Esophagus muscularis mucosa (tissue), 4 donors: ENCODE data around the gene MEGF6. TPM values are rescaled to one million over a fixed set of nuclear protein-coding genes. Genes with fewer than 3 reads are reported as not detected.

Experiments
- DNase-seq: peaks from one replicate; pipeline ENCODE4 v3.0.0-alpha.2; 2017; ENCODE audit errors: extremely low spot score
- H3K27ac ChIP-seq, 4 donors: fragments of 200-600 bp; sonication (generic); replicated peaks in 1 of 4; 1 replicate in 3 of 4; 2 replicates in 1 of 4; pipeline ENCODE4 v1.5.1; 2016 to 2019; ENCODE audit warnings: mild to moderate bottlenecking in 1 of 4
- H3K27me3 ChIP-seq, 4 donors: fragments of 200-600 bp; sonication (generic); one replicate each; pipeline versions ENCODE4 v1.5.1 to v1.6.0; 2016 to 2019
- H3K36me3 ChIP-seq, 4 donors: fragments of 200-600 bp; sonication (generic); one replicate each; pipeline ENCODE4 v1.5.1; 2016 to 2019
- H3K4me1 ChIP-seq, 4 donors: fragments of 200-600 bp; sonication (generic); one replicate each; pipeline ENCODE4 v1.5.1; 2016 to 2019
- H3K4me3 ChIP-seq, 4 donors: fragments of 200-600 bp; sonication (generic); 1 replicate in 2 of 4; 2 replicates in 2 of 4; pipeline ENCODE4 v1.5.1; 2016 to 2019; ENCODE audit warnings: mild to moderate bottlenecking in 4 of 4, moderate library complexity in 1 of 4
- H3K9me3 ChIP-seq, 4 donors: fragments of 200-600 bp; sonication (generic); 1 replicate in 3 of 4; 2 replicates in 1 of 4; pipeline ENCODE4 v1.5.1; 2016 to 2019
- CTCF ChIP-seq, 3 experiments: fragments of 200-600 bp in 2 of 3; fragments of 450-650 bp in 1 of 3; sonication (generic) in 2 of 3; IDR thresholded peaks; one replicate each; pipeline ENCODE4 v1.5.1; 2017 to 2019; ENCODE audit warnings: antibody characterized with exemption in 3 of 3, mild to moderate bottlenecking in 2 of 3, moderate library complexity in 1 of 3
- EP300 ChIP-seq: sonication (generic); formaldehyde crosslinking; IDR thresholded peaks from one replicate; pipeline ENCODE4 v1.6.1; 2017; ENCODE audit warnings: antibody characterized with exemption
- POLR2A ChIP-seq: fragments of 450-650 bp; IDR thresholded peaks from one replicate; pipeline ENCODE4 v1.6.1; 2017; ENCODE audit warnings: antibody characterized with exemption, moderate library complexity, mild to moderate bottlenecking, low read depth
- POLR2AphosphoS5 ChIP-seq, 2 donors: sonication (generic); formaldehyde crosslinking; IDR thresholded peaks; one replicate each; pipeline ENCODE4 v1.6.1; 2017; ENCODE audit warnings: antibody characterized with exemption in 2 of 2
- WGBS: methylation state at CpG from one replicate; pipeline ENCODE4 v1.1.5; 2018; 5-methylcytosine and 5-hydroxymethylcytosine counted together
- intact Hi-C: fragments of 100-400 bp; cut with DNase I; formaldehyde crosslinking; loops from one replicate; pipeline ENCODE4 v1.15.1; 2023
- total RNA-seq, 4 donors: library from RNA; depleted of rRNA; stranded (reverse); fragments of >200 nt; gene quantifications; one replicate each; pipeline versions ENCODE4 v1.1.0 to v1.2.1, GENCODE V29; 2016

The MEGF6 gene
- total RNA-seq, 4 donors from 2014 or later, result 9.3 to 18.1 (median 12.7) TPM

- TF ChIP-seq CTCF (IDR thresholded peaks at IDR 0.05) (no peak), EP300 (no peak), POLR2AphosphoS5 (IDR thresholded peaks at IDR 0.05) (no peak), POLR2A (no peak)
- Histone ChIP-seq H3K27ac (no peak overlapping the region), H3K36me3 (no peaks in the 10 kb centered on the region), H3K9me3 (no peaks in the 10 kb centered on the region), H3K4me1 (peaks cover under 1 to 7% (median 3%) of the 10 kb centered on the region in 4 donors), H3K27me3 (peaks cover 0 to 74% (median 22%) of the 10 kb centered on the region in 4 donors), H3K4me3 (no peak overlapping the region)
- WGBS, result 77% methylated on average over 26 of the region's 26 CpGs
- intact Hi-C loops, result no loop called here
- DNase-seq, result no peak
Observed at GRCh38 chr1:3657578-3658230, 46.4 kb upstream of the MEGF6 start.

- intact Hi-C loops, result no loop called here
- no peak for DNase-seq
- peaks cover 4 to 13% (median 9%) of the 10 kb centered on the region in 4 donors for H3K4me1 ChIP-seq
- H3K27ac ChIP-seq, result no peak overlapping the region
- peaks cover 0 to 74% (median 27%) of the 10 kb centered on the region in 4 donors for H3K27me3 ChIP-seq
- no peaks in the 10 kb centered on the region for H3K9me3 ChIP-seq
- TF ChIP-seq POLR2AphosphoS5 (IDR thresholded peaks at IDR 0.05) (no peak), EP300 (no peak), POLR2A (no peak), CTCF (IDR thresholded peaks at IDR 0.05) (no peak)
- H3K4me3 ChIP-seq, result no peak overlapping the region
- no peaks in the 10 kb centered on the region for H3K36me3 ChIP-seq
- 77% methylated on average over 6 of the region's 6 CpGs for WGBS
Observed at GRCh38 chr1:3657096-3657475, 45.8 kb upstream of the MEGF6 start.

- H3K27ac ChIP-seq, result no peak overlapping the region
- no peak overlapping the region for H3K4me3 ChIP-seq
- no peak for DNase-seq
- intact Hi-C loops, result no loop called here
- 87% methylated on average over 13 of the region's 13 CpGs for WGBS
- no peaks in the 10 kb centered on the region for H3K9me3 ChIP-seq
- TF ChIP-seq POLR2AphosphoS5 (IDR thresholded peaks at IDR 0.05), result no peak
- TF ChIP-seq EP300, result no peak
- no peak for TF ChIP-seq POLR2A
- TF ChIP-seq CTCF (IDR thresholded peaks at IDR 0.05), result no peak
- no peaks in the 10 kb centered on the region for H3K36me3 ChIP-seq
- peaks cover 0 to 77% (median 32%) of the 10 kb centered on the region in 4 donors for H3K27me3 ChIP-seq
- H3K4me1 ChIP-seq, result peaks cover 10 to 18% (median 15%) of the 10 kb centered on the region in 4 donors
Observed at GRCh38 chr1:3656450-3657095, 45.3 kb upstream of the MEGF6 start.

- 85% methylated on average over 22 of the region's 22 CpGs for WGBS
- Histone ChIP-seq H3K9me3 (no peaks in the 10 kb centered on the region), H3K4me1 (peaks cover 22 to 34% (median 31%) of the 10 kb centered on the region in 4 donors), H3K27ac (no peak overlapping the region), H3K4me3 (no peak overlapping the region), H3K36me3 (no peaks in the 10 kb centered on the region), H3K27me3 (peaks cover 9 to 90% (median 45%) of the 10 kb centered on the region in 4 donors)
- DNase-seq, result no peak
- intact Hi-C loops, result no loop called here
- TF ChIP-seq EP300, result no peak
- TF ChIP-seq POLR2A, result no peak
- TF ChIP-seq POLR2AphosphoS5 (IDR thresholded peaks at IDR 0.05), result no peak
- no peak for TF ChIP-seq CTCF (IDR thresholded peaks at IDR 0.05)
Observed at GRCh38 chr1:3654549-3655281, 43.4 kb upstream of the MEGF6 start.
